Measurements from ENCODE around the gene SGCA.

SGCA gene

GRCh38 chr17:50151041-50151936 is 14.5 kb upstream of the SGCA start (continued):
- TF ChIP-seq ZBTB6 (tag by site-specific recombination; IDR thresholded peaks at IDR 0.05) (no peak), ZNF280C (tag by site-specific recombination; IDR thresholded peaks at IDR 0.05) (no peak), KLF16 (tag by site-specific recombination; IDR thresholded peaks at IDR 0.05) (0 out of 2 replicates have a peak, but pooled peaks have one; percentile 19), ZNF549 (tag by site-specific recombination; IDR thresholded peaks at IDR 0.05) (no peak), ZNF645 (tag by site-specific recombination; IDR thresholded peaks at IDR 0.05) (no peak), GLIS2 (tag by site-specific recombination; IDR thresholded peaks at IDR 0.05) (no peak), ZNF624 (tag by site-specific recombination; IDR thresholded peaks at IDR 0.05) (no peak), ZNF140 (tag by site-specific recombination; IDR thresholded peaks at IDR 0.05) (no peak), ZBTB10 (tag by site-specific recombination; IDR thresholded peaks at IDR 0.05) (peak; percentile 86), HOXC10 (CRISPR knock-in tag; IDR thresholded peaks at IDR 0.05) (no peak), KLF17 (tag by site-specific recombination; IDR thresholded peaks at IDR 0.05) (no peak; the same call in 1 of the 2 replicates), HOXD13 (CRISPR knock-in tag; IDR thresholded peaks at IDR 0.05; ENCODE audit: borderline replicate concordance) (no peak), MZF1 (tag by site-specific recombination; IDR thresholded peaks at IDR 0.05; ENCODE audit: borderline replicate concordance) (peak; percentile 64), ZNF747 (tag by site-specific recombination; IDR thresholded peaks at IDR 0.05) (no peak), ZNF529 (tag by site-specific recombination; IDR thresholded peaks at IDR 0.05; ENCODE audit: insufficient replicate concordance) (no peak), ZNF174 (tag by site-specific recombination; IDR thresholded peaks at IDR 0.05) (no peak), ZNF266 (tag by site-specific recombination; IDR thresholded peaks at IDR 0.05; ENCODE audit: low read depth) (no peak), ZNF621 (tag by site-specific recombination; IDR thresholded peaks at IDR 0.05) (no peak), ZNF560 (tag by site-specific recombination; IDR thresholded peaks at IDR 0.05; ENCODE audit: borderline replicate concordance) (no peak), FEZF1 (tag by site-specific recombination; IDR thresholded peaks at IDR 0.05) (no peak), ZNF664 (tag by site-specific recombination; IDR thresholded peaks at IDR 0.05) (no peak), ZNF404 (tag by site-specific recombination; IDR thresholded peaks at IDR 0.05) (no peak), ZNF112 (tag by site-specific recombination; IDR thresholded peaks at IDR 0.05) (no peak), ZFP69B (tag by site-specific recombination; IDR thresholded peaks at IDR 0.05) (no peak), ZSCAN16 (tag by site-specific recombination; IDR thresholded peaks at IDR 0.05) (no peak), ATF2 (tag by site-specific recombination; IDR thresholded peaks at IDR 0.05; ENCODE audit: low read depth) (no peak), ZNF610 (tag by site-specific recombination; IDR thresholded peaks at IDR 0.05; ENCODE audit: borderline replicate concordance) (no peak), ZNF223 (tag by site-specific recombination; IDR thresholded peaks at IDR 0.05) (no peak), KLF10 (tag by site-specific recombination; IDR thresholded peaks at IDR 0.05) (no peak), ZNF48 (tag by site-specific recombination; IDR thresholded peaks at IDR 0.05) (no peak), SP3 (tag by site-specific recombination; IDR thresholded peaks at IDR 0.05) (peak; percentile 68), ZXDB (tag by site-specific recombination; IDR thresholded peaks at IDR 0.05) (peak; percentile 76)
